Measurements from ENCODE around the gene ATF4.

DNA sequence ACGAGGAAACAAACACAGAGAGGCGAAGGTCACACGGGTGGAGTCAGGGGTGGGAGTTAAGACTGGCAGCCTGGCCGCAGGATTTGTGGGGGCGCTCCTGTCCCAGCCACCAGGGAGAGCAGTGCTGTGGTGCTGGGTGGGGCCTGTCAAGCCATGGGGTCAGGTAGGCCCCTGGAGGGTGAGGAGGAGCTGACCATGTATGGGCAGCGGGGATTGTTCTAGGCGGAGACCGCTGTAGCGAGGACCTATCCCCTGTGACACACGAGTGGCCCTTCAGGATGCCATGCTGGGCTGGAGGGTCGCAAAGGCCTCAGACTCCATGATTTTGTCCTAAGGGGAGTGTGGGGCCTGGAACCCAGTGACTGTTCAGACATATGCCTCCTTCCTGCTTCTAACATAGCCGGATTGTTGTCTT lies 13.7 kb downstream of the ATF4 start:
- TF ChIP-seq CTCF (IDR thresholded peaks at IDR 0.05) (no peak), POLR2A (IDR thresholded peaks at IDR 0.05) (no peak), POLR2AphosphoS5 (IDR thresholded peaks at IDR 0.05) (no peak)

All from breast epithelium (tissue), 3 donors.